Vagina (tissue), 2 donors: ENCODE measurements around the gene NR3C2. TPM values are rescaled to one million over a fixed set of nuclear protein-coding genes. Genes with fewer than 3 reads are reported as not detected.

ENCODE experiments used
- DNase-seq, 2 donors: peaks; one replicate each; pipeline ENCODE4 v3.0.0-alpha.2; 2017; ENCODE audit errors: extremely low spot score in 2 of 2
- H3K27ac ChIP-seq: fragments of 200-600 bp; sonication (generic); one replicate; pipeline ENCODE4 v1.5.1; 2019
- H3K27me3 ChIP-seq: fragments of 200-600 bp; sonication (generic); one replicate; pipeline ENCODE4 v1.5.1; 2019
- H3K36me3 ChIP-seq, 2 donors: fragments of 200-600 bp; sonication (generic); one replicate each; pipeline ENCODE4 v1.5.1; 2017 to 2019
- H3K4me1 ChIP-seq: fragments of 200-600 bp; sonication (generic); one replicate; pipeline ENCODE4 v1.5.1; 2019
- H3K4me3 ChIP-seq, 2 donors: fragments of 200-600 bp; sonication (generic); 1 replicate in 1 of 2; 2 replicates in 1 of 2; pipeline ENCODE4 v1.5.1; 2016 to 2019
- H3K9me3 ChIP-seq: fragments of 200-600 bp; sonication (generic); one replicate; pipeline ENCODE4 v1.5.1; 2019
- CTCF ChIP-seq, 3 experiments: fragments of 450-650 bp in 2 of 3; fragments of 200-600 bp in 1 of 3; sonication (generic) in 1 of 3; IDR thresholded peaks; one replicate each; pipeline ENCODE4 v1.5.1; 2017 to 2019; ENCODE audit warnings: antibody characterized with exemption in 3 of 3, mild to moderate bottlenecking in 2 of 3, moderate library complexity in 2 of 3
- POLR2A ChIP-seq, 2 donors: fragments of 450-650 bp; IDR thresholded peaks; one replicate each; pipeline ENCODE4 v1.6.1; 2017; ENCODE audit warnings: antibody characterized with exemption in 2 of 2, mild to moderate bottlenecking in 2 of 2, moderate library complexity in 2 of 2
- POLR2AphosphoS5 ChIP-seq, 2 donors: sonication (generic); formaldehyde crosslinking; IDR thresholded peaks; one replicate each; pipeline ENCODE4 v1.9.0; 2017; ENCODE audit warnings: antibody characterized with exemption in 2 of 2, mild to moderate bottlenecking in 2 of 2, low read depth in 1 of 2; ENCODE audit not compliant: insufficient read depth in 1 of 2
- intact Hi-C: fragments of 100-400 bp; cut with DNase I; formaldehyde crosslinking; loops from one replicate; pipeline ENCODE4 v1.15.1; 2023
- total RNA-seq: library from RNA; depleted of rRNA; stranded (reverse); fragments of >200 nt; gene quantifications from one replicate; pipeline ENCODE4 v1.2.3, GENCODE V29; 2016

Gene NR3C2
- total RNA-seq, 1 donor from 2014 or later, result 9.6 TPM

- Histone ChIP-seq H3K4me3 (no peak overlapping the region), H3K27me3 (no peaks in the 10 kb centered on the region), H3K36me3 (no peaks in the 10 kb centered on the region), H3K4me1 (peaks cover 60% of the 10 kb centered on the region), H3K27ac (no peak overlapping the region), H3K9me3 (no peaks in the 10 kb centered on the region)
- TF ChIP-seq POLR2AphosphoS5 (IDR thresholded peaks at IDR 0.05; ENCODE audit: insufficient read depth in 1 of 2, low read depth in 1 of 2) (no peak), CTCF (IDR thresholded peaks at IDR 0.05) (no peak), POLR2A (IDR thresholded peaks at IDR 0.05) (no peak)
- intact Hi-C loops, result no loop called here
- DNase-seq, result no peak
Observed at GRCh38 chr4:148056879-148057278, 385.3 kb downstream of the NR3C2 start.

GRCh38 chr4:148055844-148056243, 386.4 kb downstream of the NR3C2 start:
- TF ChIP-seq POLR2AphosphoS5 (IDR thresholded peaks at IDR 0.05; ENCODE audit: insufficient read depth in 1 of 2, low read depth in 1 of 2), result no peak
- no peak for TF ChIP-seq CTCF (IDR thresholded peaks at IDR 0.05)
- no peak for TF ChIP-seq POLR2A (IDR thresholded peaks at IDR 0.05)
- no peaks in the 10 kb centered on the region for H3K36me3 ChIP-seq
- no peak overlapping the region for H3K27ac ChIP-seq
- no peak for DNase-seq
- no peak overlapping the region for H3K4me3 ChIP-seq
- intact Hi-C loops, result no loop called here
- H3K4me1 ChIP-seq, result peaks cover 49% of the 10 kb centered on the region
- no peaks in the 10 kb centered on the region for H3K9me3 ChIP-seq
- no peaks in the 10 kb centered on the region for H3K27me3 ChIP-seq

GRCh38 chr4:148054275-148054674, 387.9 kb downstream of the NR3C2 start:
- DNase-seq, result no peak
- TF ChIP-seq POLR2AphosphoS5 (IDR thresholded peaks at IDR 0.05; ENCODE audit: insufficient read depth in 1 of 2, low read depth in 1 of 2), result no peak
- TF ChIP-seq CTCF (IDR thresholded peaks at IDR 0.05), result no peak
- TF ChIP-seq POLR2A (IDR thresholded peaks at IDR 0.05), result no peak
- intact Hi-C loops, result no loop called here
- H3K27ac ChIP-seq, result no peak overlapping the region
- H3K9me3 ChIP-seq, result no peaks in the 10 kb centered on the region
- H3K27me3 ChIP-seq, result no peaks in the 10 kb centered on the region
- no peaks in the 10 kb centered on the region for H3K36me3 ChIP-seq
- peaks cover 41% of the 10 kb centered on the region for H3K4me1 ChIP-seq
- no peak overlapping the region for H3K4me3 ChIP-seq

GRCh38 chr4:148053298-148054003, 388.8 kb downstream of the NR3C2 start:
- Histone ChIP-seq H3K27me3 (no peaks in the 10 kb centered on the region), H3K27ac (no peak overlapping the region), H3K4me1 (peaks cover 36% of the 10 kb centered on the region), H3K36me3 (no peaks in the 10 kb centered on the region), H3K9me3 (no peaks in the 10 kb centered on the region), H3K4me3 (no peak overlapping the region)
- DNase-seq, result no peak
- intact Hi-C loops, result no loop called here
- no peak for TF ChIP-seq CTCF (IDR thresholded peaks at IDR 0.05)
- no peak for TF ChIP-seq POLR2AphosphoS5 (IDR thresholded peaks at IDR 0.05; ENCODE audit: insufficient read depth in 1 of 2, low read depth in 1 of 2)
- no peak for TF ChIP-seq POLR2A (IDR thresholded peaks at IDR 0.05)

GRCh38 chr4:148052448-148052847, 389.8 kb downstream of the NR3C2 start:
- intact Hi-C loops, result no loop called here
- DNase-seq, result no peak
- Histone ChIP-seq H3K27me3 (no peaks in the 10 kb centered on the region), H3K27ac (no peak overlapping the region), H3K36me3 (peaks cover 0 to 4% of the 10 kb centered on the region in 2 donors), H3K4me3 (no peak overlapping the region), H3K9me3 (no peaks in the 10 kb centered on the region), H3K4me1 (peaks cover 31% of the 10 kb centered on the region)
- TF ChIP-seq POLR2AphosphoS5 (IDR thresholded peaks at IDR 0.05; ENCODE audit: insufficient read depth in 1 of 2, low read depth in 1 of 2) (no peak), CTCF (IDR thresholded peaks at IDR 0.05) (no peak), POLR2A (IDR thresholded peaks at IDR 0.05) (no peak)
